Fibroblast of lung (primary cell): ENCODE data around the gene PRKCH. TPM values are rescaled to one million over a fixed set of nuclear protein-coding genes. Genes with fewer than 3 reads are reported as not detected.

Experiments used
- DNase-seq, 2 donors: peaks; one replicate each; pipeline versions ENCODE4 v3.0.0 to v3.0.0-alpha.2; 2010; ENCODE audit warnings: low read depth in 2 of 2
- H2AFZ ChIP-seq: 2 replicates; pipeline ENCODE4 v1.5.1; 2012; ENCODE audit warnings: low read length, control low read depth, inconsistent platforms
- H3K27ac ChIP-seq: 2 replicates; pipeline ENCODE4 v1.5.1; 2011; ENCODE audit warnings: low read length, control low read depth; ENCODE audit not compliant: insufficient read depth
- H3K27me3 ChIP-seq: 2 replicates; pipeline ENCODE4 v1.5.1; 2011; ENCODE audit warnings: mild to moderate bottlenecking, low read length; ENCODE audit not compliant: control insufficient read depth, insufficient read depth
- H3K36me3 ChIP-seq: 2 replicates; pipeline ENCODE4 v1.5.1; 2011; ENCODE audit warnings: low read length; ENCODE audit not compliant: control insufficient read depth, insufficient read depth
- H3K4me1 ChIP-seq: 2 replicates; pipeline ENCODE4 v1.5.1; 2011; ENCODE audit warnings: low read length; ENCODE audit not compliant: control insufficient read depth, insufficient read depth; ENCODE audit errors: extremely low read depth
- H3K4me2 ChIP-seq: 2 replicates; pipeline ENCODE4 v1.5.1; 2011; ENCODE audit warnings: low read length, control low read depth; ENCODE audit not compliant: insufficient read depth; ENCODE audit errors: extremely low read depth
- H3K4me3 ChIP-seq, 4 experiments: fragments of 200-600 bp in 1 of 4; sonication (generic) in 1 of 4; replicated peaks in 1 of 4; 2 replicates each; pipeline ENCODE4 v1.5.1; 2011 to 2016; ENCODE audit warnings: low read length in 4 of 4, low read depth in 3 of 4, mild to moderate bottlenecking in 3 of 4, control low read depth in 2 of 4, inconsistent platforms in 1 of 4, mixed read lengths in 1 of 4; ENCODE audit not compliant: insufficient read depth in 1 of 4; ENCODE audit errors: control extremely low read depth in 1 of 4
- H3K79me2 ChIP-seq: 2 replicates; pipeline ENCODE4 v1.5.1; 2012; ENCODE audit warnings: mild to moderate bottlenecking, low read length, inconsistent platforms; ENCODE audit not compliant: control insufficient read depth, insufficient read depth
- H3K9ac ChIP-seq: 2 replicates; pipeline ENCODE4 v1.5.1; 2011; ENCODE audit warnings: mild to moderate bottlenecking, low read length, control low read depth; ENCODE audit not compliant: insufficient read depth
- H3K9me3 ChIP-seq: 2 replicates; pipeline ENCODE4 v1.5.1; 2012; ENCODE audit warnings: low read depth, low read length; ENCODE audit not compliant: control insufficient read depth, insufficient read depth
- H4K20me1 ChIP-seq: 2 replicates; pipeline ENCODE4 v1.5.1; 2011; ENCODE audit warnings: low read length; ENCODE audit not compliant: control insufficient read depth, insufficient read depth; ENCODE audit errors: extremely low read depth
- EZH2 ChIP-seq: IDR thresholded peaks from 2 replicates; pipeline ENCODE4 v1.5.1; 2012; ENCODE audit warnings: low read length, control low read depth, mild to moderate bottlenecking; ENCODE audit errors: missing control alignments
- polyA plus RNA-seq, 2 donors: library from polyadenylated mRNA; depleted of rRNA in 1 of 2; stranded (reverse) in 1 of 2; unstranded in 1 of 2; fragments of >200 nt; gene quantifications; 2 replicates each; pipeline ENCODE4 v1.2.1, GENCODE V29; 2011 to 2012; ENCODE audit warnings: missing spikeins in 1 of 2
- total RNA-seq: library from RNA; depleted of rRNA; stranded (reverse); fragments of >200 nt; gene quantifications from 2 replicates; pipeline ENCODE4 v1.2.1, GENCODE V29; 2014
- TF ChIP-seq, protein P1 (sequence below), 2 donors: IDR thresholded peaks in 1 of 2; conservative IDR thresholded peaks in 1 of 2; 1 replicate in 1 of 2; 2 replicates in 1 of 2; pipeline ENCODE4 v1.5.1; 2011 to 2012; ENCODE audit warnings: low read length in 2 of 2, control low read depth in 1 of 2, inconsistent platforms in 1 of 2, low read depth in 1 of 2, mild to moderate bottlenecking in 1 of 2

The PRKCH gene
- total and polyA plus RNA-seq, 2 donors (not counting 1 experiment from before 2014, with no cell fraction given), result 2.9 to 5.4 TPM

DNA sequence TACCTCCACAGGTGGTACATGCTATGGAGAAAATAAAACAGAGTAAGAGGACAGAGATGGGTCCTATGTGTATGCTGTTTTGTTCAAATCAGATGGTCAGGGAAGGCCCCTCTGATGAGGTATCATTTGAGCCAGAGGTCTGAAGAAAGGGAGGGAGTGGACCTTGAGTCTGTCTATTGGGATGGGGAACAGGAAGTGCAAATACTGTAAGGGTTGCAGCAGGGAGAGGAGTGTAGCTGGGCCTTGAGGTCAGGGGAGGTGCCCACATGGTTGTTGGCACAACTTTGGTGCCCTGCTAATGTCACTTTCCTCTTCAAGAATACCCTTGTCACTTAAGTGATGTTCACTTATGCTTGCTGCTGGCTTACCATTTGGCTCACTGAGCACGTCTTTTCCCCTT, 83.3 kb downstream of the PRKCH start:
- Histone ChIP-seq H3K79me2 (no peaks in the 10 kb centered on the region), H3K36me3 (no peaks in the 10 kb centered on the region)
- TF ChIP-seq, protein P1, sequence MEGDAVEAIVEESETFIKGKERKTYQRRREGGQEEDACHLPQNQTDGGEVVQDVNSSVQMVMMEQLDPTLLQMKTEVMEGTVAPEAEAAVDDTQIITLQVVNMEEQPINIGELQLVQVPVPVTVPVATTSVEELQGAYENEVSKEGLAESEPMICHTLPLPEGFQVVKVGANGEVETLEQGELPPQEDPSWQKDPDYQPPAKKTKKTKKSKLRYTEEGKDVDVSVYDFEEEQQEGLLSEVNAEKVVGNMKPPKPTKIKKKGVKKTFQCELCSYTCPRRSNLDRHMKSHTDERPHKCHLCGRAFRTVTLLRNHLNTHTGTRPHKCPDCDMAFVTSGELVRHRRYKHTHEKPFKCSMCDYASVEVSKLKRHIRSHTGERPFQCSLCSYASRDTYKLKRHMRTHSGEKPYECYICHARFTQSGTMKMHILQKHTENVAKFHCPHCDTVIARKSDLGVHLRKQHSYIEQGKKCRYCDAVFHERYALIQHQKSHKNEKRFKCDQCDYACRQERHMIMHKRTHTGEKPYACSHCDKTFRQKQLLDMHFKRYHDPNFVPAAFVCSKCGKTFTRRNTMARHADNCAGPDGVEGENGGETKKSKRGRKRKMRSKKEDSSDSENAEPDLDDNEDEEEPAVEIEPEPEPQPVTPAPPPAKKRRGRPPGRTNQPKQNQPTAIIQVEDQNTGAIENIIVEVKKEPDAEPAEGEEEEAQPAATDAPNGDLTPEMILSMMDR (conservative IDR thresholded peaks at IDR 0.05 in 1 of 2, IDR thresholded peaks at IDR 0.05 in 1 of 2; ENCODE audit: low read depth in 1 of 2, low read length in 2 of 2), result no peak
- TF ChIP-seq EZH2, result no peak

GRCh38 chr14:61406198-61406597, 84.8 kb downstream of the PRKCH start:
- no peak overlapping the region for H3K4me2 ChIP-seq
- H3K27me3 ChIP-seq, result peaks cover 9% of the 10 kb centered on the region
- H3K27ac ChIP-seq, result no peak overlapping the region
- no peaks in the 10 kb centered on the region for H3K79me2 ChIP-seq
- TF ChIP-seq, protein P1 (conservative IDR thresholded peaks at IDR 0.05 in 1 of 2, IDR thresholded peaks at IDR 0.05 in 1 of 2; ENCODE audit: low read depth in 1 of 2, low read length in 2 of 2), result no peak
- TF ChIP-seq EZH2, result no peak
- no peak overlapping the region for H3K9ac ChIP-seq
- H3K36me3 ChIP-seq, result no peaks in the 10 kb centered on the region
- H3K9me3 ChIP-seq, result no peaks in the 10 kb centered on the region
- H2AFZ ChIP-seq, result no peak overlapping the region
- no peak for DNase-seq
- no peaks in the 10 kb centered on the region for H4K20me1 ChIP-seq
- H3K4me1 ChIP-seq, result no peaks in the 10 kb centered on the region
- no peak overlapping the region for H3K4me3 ChIP-seq

More for the DNA sequence above, 83.3 kb downstream of the PRKCH start:
- H3K9ac ChIP-seq, result no peak overlapping the region
- peaks cover 8% of the 10 kb centered on the region for H3K27me3 ChIP-seq
- no peak for DNase-seq
- no peak overlapping the region for H3K4me3 ChIP-seq
- no peak overlapping the region for H2AFZ ChIP-seq
- no peak overlapping the region for H3K4me2 ChIP-seq
- H3K9me3 ChIP-seq, result no peaks in the 10 kb centered on the region
- H3K4me1 ChIP-seq, result no peaks in the 10 kb centered on the region
- no peak overlapping the region for H3K27ac ChIP-seq
- no peaks in the 10 kb centered on the region for H4K20me1 ChIP-seq

DNA sequence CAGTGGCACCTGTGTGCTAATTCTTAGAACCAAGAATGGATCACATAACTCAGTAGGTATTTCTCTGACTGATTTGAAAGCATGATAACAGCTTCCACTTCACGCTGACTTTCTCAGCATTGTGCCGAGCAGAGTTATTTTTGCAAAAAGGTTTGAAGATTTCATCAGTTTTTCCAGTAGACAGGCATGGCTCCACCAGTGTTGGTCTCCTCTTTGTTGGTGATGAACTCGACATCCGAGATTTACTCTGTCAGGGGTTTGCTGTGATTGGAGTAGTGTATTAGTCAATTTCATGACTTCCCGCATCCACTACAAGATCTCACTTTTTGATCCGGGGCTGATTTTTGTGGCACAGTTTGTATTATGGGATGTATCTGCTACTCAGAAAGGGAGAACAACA, 85.3 kb downstream of the PRKCH start:
- H3K4me1 ChIP-seq, result no peaks in the 10 kb centered on the region
- TF ChIP-seq EZH2, result no peak
- TF ChIP-seq, protein P1 (conservative IDR thresholded peaks at IDR 0.05 in 1 of 2, IDR thresholded peaks at IDR 0.05 in 1 of 2; ENCODE audit: low read depth in 1 of 2, low read length in 2 of 2), result no peak
- no peaks in the 10 kb centered on the region for H3K79me2 ChIP-seq
- H4K20me1 ChIP-seq, result no peaks in the 10 kb centered on the region
- H3K27ac ChIP-seq, result no peak overlapping the region
- H2AFZ ChIP-seq, result no peak overlapping the region
- no peaks in the 10 kb centered on the region for H3K9me3 ChIP-seq
- no peak for DNase-seq
- no peak overlapping the region for H3K4me2 ChIP-seq
- peaks cover 12% of the 10 kb centered on the region for H3K27me3 ChIP-seq
- no peak overlapping the region for H3K9ac ChIP-seq
- no peaks in the 10 kb centered on the region for H3K36me3 ChIP-seq
- H3K4me3 ChIP-seq, result no peak overlapping the region
